IPS-NIHi7 (cell line): ENCODE measurements around the gene ZYX.
"Not testable (repeated sequence)": the region's sequence is repeated elsewhere in the genome, so short reads cannot be mapped to it uniquely, and the experiment has no call there.

Experiments
- DNase-seq: peaks from one replicate; pipeline ENCODE4 v3.0.0; 2012; ENCODE audit warnings: mixed read lengths; ENCODE audit errors: extremely low spot score

The ZYX gene

GRCh38 chr7:143384661-143385631, 3.8 kb downstream of the ZYX start:
- DNase-seq = no peak

GRCh38 chr7:143385891-143386781, 5.0 kb downstream of the ZYX start:
- DNase-seq = no peak

GRCh38 chr7:143387156-143387975, 6.2 kb downstream of the ZYX start:
- no peak for DNase-seq

GRCh38 chr7:143388051-143388450, 6.9 kb downstream of the ZYX start:
- DNase-seq = no peak

GRCh38 chr7:143388491-143389101, 7.5 kb downstream of the ZYX start:
- DNase-seq = no peak

GRCh38 chr7:143389316-143390103, 8.4 kb downstream of the ZYX start:
- DNase-seq = no peak

GRCh38 chr7:143390104-143390772, 9.1 kb downstream of the ZYX start:
- no peak for DNase-seq

- no peak for DNase-seq
These were observed 9.7 kb downstream of the ZYX start for GRCh38 chr7:143390773-143391317.

GRCh38 chr7:143391462-143392404, 10.6 kb downstream of the ZYX start:
- no peak for DNase-seq

- DNase-seq = not testable (repeated sequence)
These were observed 11.3 kb downstream of the ZYX start for GRCh38 chr7:143392427-143392826.

- no peak for DNase-seq
These were observed 11.7 kb downstream of the ZYX start for GRCh38 chr7:143392875-143393266.

GRCh38 chr7:143393267-143394041, 12.3 kb downstream of the ZYX start:
- no peak for DNase-seq

GRCh38 chr7:143394068-143394467, 12.9 kb downstream of the ZYX start:
- no peak for DNase-seq

GRCh38 chr7:143394777-143395176, 13.6 kb downstream of the ZYX start:
- no peak for DNase-seq

- no peak for DNase-seq
These were observed 14.3 kb downstream of the ZYX start for GRCh38 chr7:143395187-143396149.

GRCh38 chr7:143396182-143396581, 15.0 kb downstream of the ZYX start:
- DNase-seq = no peak
